ENCODE data around the gene KPNB1. TPM values are rescaled to one million over a fixed set of nuclear protein-coding genes. Genes with fewer than 3 reads are reported as not detected.

KPNB1 gene
- total RNA-seq, 2 donors from 2014 or later, result 148 to 239 TPM

- WGBS, result 74% methylated on average over 8 of the region's 8 CpGs
- intact Hi-C loops (cut with DNase I), result no loop called here
- Histone ChIP-seq H3K27me3 (replicated peaks; ENCODE audit: insufficient read depth) (peaks cover 13% of the 10 kb centered on the region), H3K27ac (no peak overlapping the region), H3K4me1 (replicated peaks) (no peaks in the 10 kb centered on the region), H3K4me3 (no peak overlapping the region), H3K9me3 (no peaks in the 10 kb centered on the region), H3K36me3 (no peaks in the 10 kb centered on the region)
- DNase-seq (ENCODE audit: low spot score), result no peak
- TF ChIP-seq POLR2AphosphoS5 (IDR thresholded peaks at IDR 0.05) (no peak), POLR2A (IDR thresholded peaks at IDR 0.05) (no peak)
- TF ChIP-seq, protein P1, sequence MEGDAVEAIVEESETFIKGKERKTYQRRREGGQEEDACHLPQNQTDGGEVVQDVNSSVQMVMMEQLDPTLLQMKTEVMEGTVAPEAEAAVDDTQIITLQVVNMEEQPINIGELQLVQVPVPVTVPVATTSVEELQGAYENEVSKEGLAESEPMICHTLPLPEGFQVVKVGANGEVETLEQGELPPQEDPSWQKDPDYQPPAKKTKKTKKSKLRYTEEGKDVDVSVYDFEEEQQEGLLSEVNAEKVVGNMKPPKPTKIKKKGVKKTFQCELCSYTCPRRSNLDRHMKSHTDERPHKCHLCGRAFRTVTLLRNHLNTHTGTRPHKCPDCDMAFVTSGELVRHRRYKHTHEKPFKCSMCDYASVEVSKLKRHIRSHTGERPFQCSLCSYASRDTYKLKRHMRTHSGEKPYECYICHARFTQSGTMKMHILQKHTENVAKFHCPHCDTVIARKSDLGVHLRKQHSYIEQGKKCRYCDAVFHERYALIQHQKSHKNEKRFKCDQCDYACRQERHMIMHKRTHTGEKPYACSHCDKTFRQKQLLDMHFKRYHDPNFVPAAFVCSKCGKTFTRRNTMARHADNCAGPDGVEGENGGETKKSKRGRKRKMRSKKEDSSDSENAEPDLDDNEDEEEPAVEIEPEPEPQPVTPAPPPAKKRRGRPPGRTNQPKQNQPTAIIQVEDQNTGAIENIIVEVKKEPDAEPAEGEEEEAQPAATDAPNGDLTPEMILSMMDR (IDR thresholded peaks at IDR 0.05), result no peak
Observed at GRCh38 chr17:47729476-47729875, 79.8 kb downstream of the KPNB1 start.

DNA sequence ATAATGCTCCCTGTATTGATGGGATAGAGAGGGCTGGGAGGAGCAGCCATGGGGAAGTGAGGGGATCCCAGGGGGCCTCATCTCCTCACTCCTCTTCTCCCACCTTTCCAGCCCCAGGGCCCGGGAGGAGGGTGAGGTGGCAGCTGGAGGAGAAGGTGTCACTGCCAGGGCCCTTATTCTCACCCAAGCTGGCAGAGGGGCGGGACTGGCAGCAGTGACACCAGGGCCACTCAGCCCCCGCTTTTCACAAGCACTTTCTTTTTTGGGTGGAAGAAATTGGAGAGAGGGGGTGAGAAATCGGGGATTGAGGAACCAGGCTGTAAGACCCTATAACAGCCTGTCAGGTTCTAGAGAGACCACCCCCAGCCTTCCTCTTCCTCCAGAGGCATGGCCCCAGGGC lies 81.0 kb downstream of the KPNB1 start:
- H3K36me3 ChIP-seq, result no peaks in the 10 kb centered on the region
- no peaks in the 10 kb centered on the region for H3K9me3 ChIP-seq
- H3K27me3 ChIP-seq (replicated peaks; ENCODE audit: insufficient read depth), result peaks cover 8% of the 10 kb centered on the region
- intact Hi-C loops (cut with DNase I), result no loop called here
- no peak overlapping the region for H3K27ac ChIP-seq
- no peak overlapping the region for H3K4me3 ChIP-seq
- no peak for DNase-seq (ENCODE audit: low spot score)
- no peak for TF ChIP-seq POLR2AphosphoS5 (IDR thresholded peaks at IDR 0.05)
- TF ChIP-seq POLR2A (IDR thresholded peaks at IDR 0.05), result no peak
- TF ChIP-seq, protein P1 (IDR thresholded peaks at IDR 0.05), result no peak
- no peaks in the 10 kb centered on the region for H3K4me1 ChIP-seq (replicated peaks)
- WGBS, result 82% methylated on average over 4 of the region's 4 CpGs

DNA sequence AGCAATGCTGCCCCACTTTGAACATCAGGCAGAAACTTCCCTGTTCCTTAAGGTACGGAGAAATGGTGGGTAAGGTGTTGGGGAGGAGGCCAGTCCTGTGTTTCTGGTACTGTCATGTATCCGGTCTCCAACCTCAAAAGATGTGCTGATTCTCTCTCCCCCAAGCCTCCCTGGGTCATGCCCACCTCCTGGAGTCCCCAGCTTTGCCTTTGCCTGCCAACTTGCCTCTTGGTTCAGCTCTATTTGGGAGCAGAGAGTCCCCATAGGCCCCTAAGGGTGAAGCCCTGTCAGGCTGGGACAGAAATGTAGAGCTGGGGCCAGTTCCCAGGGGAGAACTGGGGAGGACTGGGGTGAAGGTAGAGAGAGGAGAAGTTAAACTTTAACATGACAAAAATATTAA lies 81.7 kb downstream of the KPNB1 start:
- H3K36me3 ChIP-seq, result no peaks in the 10 kb centered on the region
- WGBS, result 78% methylated on average over 2 of the region's 2 CpGs
- H3K4me3 ChIP-seq, result no peak overlapping the region
- H3K27ac ChIP-seq, result no peak overlapping the region
- intact Hi-C loops (cut with DNase I), result no loop called here
- DNase-seq (ENCODE audit: low spot score), result no peak
- H3K4me1 ChIP-seq (replicated peaks), result no peaks in the 10 kb centered on the region
- no peaks in the 10 kb centered on the region for H3K9me3 ChIP-seq
- no peak for TF ChIP-seq POLR2AphosphoS5 (IDR thresholded peaks at IDR 0.05)
- TF ChIP-seq, protein P1 (IDR thresholded peaks at IDR 0.05), result no peak
- TF ChIP-seq POLR2A (IDR thresholded peaks at IDR 0.05), result no peak
- H3K27me3 ChIP-seq (replicated peaks; ENCODE audit: insufficient read depth), result peaks cover 7% of the 10 kb centered on the region

GRCh38 chr17:47732399-47733046 lies 82.8 kb downstream of the KPNB1 start:
- Histone ChIP-seq H3K27me3 (replicated peaks; ENCODE audit: insufficient read depth) (peaks cover 7% of the 10 kb centered on the region), H3K9me3 (no peaks in the 10 kb centered on the region), H3K4me1 (replicated peaks) (no peaks in the 10 kb centered on the region), H3K4me3 (peak overlapping the region; percentile 28 to 29), H3K27ac (no peak overlapping the region), H3K36me3 (no peaks in the 10 kb centered on the region)
- no peak for DNase-seq (ENCODE audit: low spot score)
- 47% methylated on average over 12 of the region's 12 CpGs for WGBS
- TF ChIP-seq, protein P1 (IDR thresholded peaks at IDR 0.05), result no peak
- TF ChIP-seq POLR2AphosphoS5 (IDR thresholded peaks at IDR 0.05) (no peak), POLR2A (IDR thresholded peaks at IDR 0.05) (no peak)
- intact Hi-C loops (cut with DNase I), result no loop called here

DNA sequence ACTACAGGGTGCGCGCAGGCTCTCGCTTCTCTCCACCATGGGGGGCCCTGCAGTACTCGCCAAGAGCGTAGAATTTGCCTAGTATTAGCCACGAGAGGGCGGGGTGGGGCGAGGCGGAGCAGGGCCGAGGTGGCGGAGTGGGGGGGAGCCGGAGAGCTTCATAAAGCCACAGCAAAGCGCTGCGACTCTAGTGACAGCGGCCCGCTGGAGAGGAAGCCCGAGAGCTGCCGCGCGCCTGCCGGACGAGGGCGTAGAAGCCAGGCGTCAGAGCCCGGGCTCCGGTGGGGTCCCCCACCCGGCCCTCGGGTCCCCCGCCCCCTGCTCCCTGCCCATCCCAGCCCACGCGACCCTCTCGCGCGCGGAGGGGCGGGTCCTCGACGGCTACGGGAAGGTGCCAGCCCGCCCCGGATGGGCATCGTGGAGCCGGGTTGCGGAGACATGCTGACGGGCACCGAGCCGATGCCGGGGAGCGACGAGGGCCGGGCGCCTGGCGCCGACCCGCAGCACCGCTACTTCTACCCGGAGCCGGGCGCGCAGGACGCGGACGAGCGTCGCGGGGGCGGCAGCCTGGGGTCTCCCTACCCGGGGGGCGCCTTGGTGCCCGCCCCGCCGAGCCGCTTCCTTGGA lies 83.4 kb downstream of the KPNB1 start, which contains the start of gene TBX21:
TSS of gene TBX21 (plus strand) at position 190 of the 627 bp plus-strand sequence. CDS start at position 409, 219 bp downstream.
- intact Hi-C loops (cut with DNase I), result no loop called here
- Histone ChIP-seq H3K27ac (no peak within 1 kb of the TSS), H3K4me3 (peak within 1 kb of the TSS; percentile 28 to 29), H3K9me3 (no peaks in the 10 kb centered on the region), H3K4me1 (replicated peaks) (no peaks in the 10 kb centered on the region), H3K36me3 (no peaks in the 10 kb centered on the region), H3K27me3 (replicated peaks; ENCODE audit: insufficient read depth) (peaks cover 7% of the 10 kb centered on the region)
- DNase-seq (ENCODE audit: low spot score), result peak; percentile 41
- WGBS, result 0% methylated on average over 24 of the region's 73 CpGs
- TF ChIP-seq POLR2AphosphoS5 (IDR thresholded peaks at IDR 0.05) (no peak), POLR2A (IDR thresholded peaks at IDR 0.05) (no peak)
- TF ChIP-seq, protein P1 (IDR thresholded peaks at IDR 0.05), result no peak

Data from prostate gland (tissue), 2 donors.